HCT116 (cell line): ENCODE measurements around the gene KANK4. TPM values are rescaled to one million over a fixed set of nuclear protein-coding genes. Genes with fewer than 3 reads are reported as not detected.

Experiments
- ATAC-seq: fragments of 200-7000 bp; cut with Tn5 transposase; 2 replicates; pipeline ENCODE4 v1.9.1; 2020; ENCODE audit warnings: mild to moderate bottlenecking, moderate library complexity
- BruUV-seq: library from RNA; stranded (reverse); fragments of 400-500 nt; replicated peaks from 2 replicates; lab custom pipeline; 2021; lab: Mats Ljungman, UMichigan
- CTCF ChIA-PET: fragments of 300-600 bp; sonication (Branson Sonifier 250); formaldehyde crosslinking; loops from one replicate; lab custom pipeline; 2021; ENCODE audit warnings: antibody characterized with exemption; lab: Charles Lee
- POLR2A ChIA-PET: fragments of 300-600, 350-600 bp; sonication (Branson Sonifier 250); formaldehyde crosslinking; loops from one replicate; lab custom pipeline; 2021; ENCODE audit warnings: antibody characterized with exemption; lab: Charles Lee
- RAD21 ChIA-PET, 2 experiments: fragments of 300-600 bp; sonication (Branson Sonifier 250); formaldehyde crosslinking; loops; one replicate each; lab custom pipeline; 2023; ENCODE audit warnings: low total read pairs in 2 of 2; ENCODE audit not compliant: uncharacterized antibody in 2 of 2, unreplicated experiment in 2 of 2, low non-redundant PET in 1 of 2; lab: Charles Lee
- DNase-seq: peaks from one replicate; pipeline ENCODE4 v3.0.0-alpha.2; 2010; ENCODE audit warnings: low read depth, low spot score
- H2AFZ ChIP-seq: fragments of 200-600 bp; shearing (Covaris generic), sonication (generic); 2 replicates; pipeline ENCODE4 v1.6.1; 2017; ENCODE audit warnings: low read depth, mixed run types, mixed read lengths, antibody characterized with exemption, low read length; ENCODE audit not compliant: poor library complexity, severe bottlenecking
- H3K27ac ChIP-seq: 2 replicates; pipeline ENCODE4 v1.5.1; 2012; ENCODE audit warnings: low read depth, low read length
- H3K27me3 ChIP-seq: fragments of 200-600 bp; sonication (generic); 2 replicates; pipeline ENCODE4 v1.6.1; 2016; ENCODE audit warnings: mixed run types, low read length, mixed read lengths; ENCODE audit not compliant: insufficient read depth
- H3K36me3 ChIP-seq, 2 experiments: fragments of 200-500 bp in 1 of 2; fragments of 200-600 bp in 1 of 2; sonication (Bioruptor generic) in 1 of 2; sonication (generic) in 1 of 2; 2 replicates each; pipeline versions ENCODE4 v1.5.1 to v1.6.1; 2014 to 2016; ENCODE audit warnings: low read length in 2 of 2, inconsistent platforms in 1 of 2, mixed read lengths in 1 of 2, mixed run types in 1 of 2; ENCODE audit not compliant: insufficient read depth in 2 of 2, control insufficient read depth in 1 of 2
- H3K4me1 ChIP-seq, 2 experiments: fragments of 200-600 bp in 1 of 2; sonication (generic) in 1 of 2; 2 replicates each; pipeline versions ENCODE4 v1.5.1 to v1.6.1; 2012 to 2017; ENCODE audit warnings: low read length in 2 of 2, inconsistent platforms in 1 of 2, mild to moderate bottlenecking in 1 of 2, mixed read lengths in 1 of 2, mixed run types in 1 of 2, moderate library complexity in 1 of 2; ENCODE audit not compliant: insufficient read depth in 2 of 2, control insufficient read depth in 1 of 2
- H3K4me2 ChIP-seq: fragments of 200-600 bp; sonication (generic); 2 replicates; pipeline ENCODE4 v1.6.1; 2017; ENCODE audit warnings: mixed run types, low read length, mixed read lengths
- H3K4me3 ChIP-seq, 2 experiments: fragments of 200-600 bp in 1 of 2; sonication (generic) in 1 of 2; replicated peaks in 1 of 2; 2 replicates each; pipeline ENCODE4 v1.5.1; 2011 to 2016; ENCODE audit warnings: low read length in 2 of 2, control low read depth in 1 of 2, low read depth in 1 of 2, mild to moderate bottlenecking in 1 of 2, mixed read lengths in 1 of 2, mixed run types in 1 of 2
- H3K79me2 ChIP-seq: fragments of 200-600 bp; sonication (generic); 2 replicates; pipeline ENCODE4 v1.6.1; 2017; ENCODE audit warnings: mild to moderate bottlenecking, mixed run types, low read length, moderate library complexity, mixed read lengths; ENCODE audit not compliant: insufficient read depth
- H3K9ac ChIP-seq: fragments of 200-600 bp; sonication (generic); 2 replicates; pipeline ENCODE4 v1.6.1; 2016; ENCODE audit warnings: low read length, mixed read lengths
- H3K9me2 ChIP-seq: fragments of 200-600 bp; sonication (generic), shearing (Covaris generic); 2 replicates; pipeline ENCODE4 v1.6.1; 2017; ENCODE audit warnings: mixed run types, mild to moderate bottlenecking, moderate library complexity; ENCODE audit not compliant: insufficient read depth
- H3K9me3 ChIP-seq, 2 experiments: fragments of 200-500 bp in 1 of 2; fragments of 200-600 bp in 1 of 2; sonication (Bioruptor generic) in 1 of 2; sonication (generic) in 1 of 2; 2 replicates each; pipeline ENCODE4 v1.6.1; 2014 to 2017; ENCODE audit warnings: low read length in 2 of 2, mixed read lengths in 2 of 2, inconsistent platforms in 1 of 2, low read depth in 1 of 2, mild to moderate bottlenecking in 1 of 2, mixed run types in 1 of 2, moderate library complexity in 1 of 2; ENCODE audit not compliant: control insufficient read depth in 1 of 2, insufficient read depth in 1 of 2
- H4K20me1 ChIP-seq: fragments of 200-600 bp; sonication (generic), shearing (Covaris generic); 2 replicates; pipeline ENCODE4 v1.6.1; 2017; ENCODE audit warnings: mixed run types, mild to moderate bottlenecking, moderate library complexity; ENCODE audit not compliant: insufficient read depth
- EGR1 ChIP-seq: IDR thresholded peaks from 2 replicates; pipeline ENCODE4 v1.6.1; 2012; ENCODE audit warnings: low read depth
- ELF1 ChIP-seq: IDR thresholded peaks from 2 replicates; pipeline ENCODE4 v1.6.1; 2012; ENCODE audit warnings: low read depth, borderline replicate concordance
- EZH2 ChIP-seq: fragments of 200-600 bp; sonication (generic); IDR thresholded peaks from 2 replicates; pipeline ENCODE4 v1.6.1; 2017; ENCODE audit warnings: antibody characterized with exemption, mixed run types
- EZH2phosphoT487 ChIP-seq: fragments of 200-600 bp; IDR thresholded peaks from 2 replicates; pipeline ENCODE4 v1.6.1; 2018; ENCODE audit warnings: antibody characterized with exemption, borderline replicate concordance
- FOSL1 ChIP-seq: IDR thresholded peaks from 2 replicates; pipeline ENCODE4 v1.6.1; 2012; ENCODE audit warnings: low read depth
- JUND ChIP-seq: IDR thresholded peaks from 2 replicates; pipeline ENCODE4 v1.6.1; 2012
- POLR2A ChIP-seq: IDR thresholded peaks from 2 replicates; pipeline ENCODE4 v1.7.0; 2011; ENCODE audit warnings: borderline replicate concordance; ENCODE audit not compliant: insufficient read depth, insufficient read length; ENCODE audit errors: extremely low read depth
- POLR2AphosphoS5 ChIP-seq: IDR thresholded peaks from 2 replicates; pipeline ENCODE4 v1.6.1; 2011; ENCODE audit warnings: mild to moderate bottlenecking, low read depth, low read length, moderate library complexity
- SIN3A ChIP-seq: IDR thresholded peaks from 2 replicates; pipeline ENCODE4 v1.6.1; 2012; ENCODE audit warnings: low read depth
- SP1 ChIP-seq: IDR thresholded peaks from 2 replicates; pipeline ENCODE4 v1.6.1; 2012; ENCODE audit warnings: low read depth
- SRF ChIP-seq: IDR thresholded peaks from 2 replicates; pipeline ENCODE4 v1.6.1; 2012; ENCODE audit warnings: low read depth
- TCF7L2 ChIP-seq: IDR thresholded peaks from 2 replicates; pipeline ENCODE4 v1.7.0; 2011; ENCODE audit warnings: borderline replicate concordance, inconsistent platforms; ENCODE audit not compliant: insufficient read depth, insufficient read length; ENCODE audit errors: extremely low read depth
- YY1 ChIP-seq: IDR thresholded peaks from 2 replicates; pipeline ENCODE4 v1.6.1; 2011; ENCODE audit warnings: low read length, low read depth, moderate library complexity, mild to moderate bottlenecking; ENCODE audit not compliant: insufficient replicate concordance; ENCODE audit errors: extremely low read depth
- ZFX ChIP-seq: fragments of 450-650 bp; IDR thresholded peaks from 2 replicates; pipeline ENCODE4 v1.6.1; 2017
- ZNF274 ChIP-seq: fragments of 200-500 bp; sonication (Bioruptor generic); IDR thresholded peaks from 2 replicates; pipeline ENCODE4 v1.6.1; 2014; ENCODE audit warnings: mild to moderate bottlenecking, low read depth, low read length, inconsistent platforms
- intact Hi-C: fragments of 100-400 bp; cut with micrococcal nuclease; formaldehyde crosslinking; loops from 2 replicates; pipeline ENCODE4 v1.10.0; 2022
- total RNA-seq: library from RNA; stranded (reverse); gene quantifications from one replicate; pipeline ENCODE4 v1.2.1, GENCODE V29; 2021; ENCODE audit not compliant: unreplicated experiment
- TF ChIP-seq, protein P1 (sequence below): IDR thresholded peaks from 2 replicates; pipeline ENCODE4 v1.6.1; 2012
- TF ChIP-seq, protein P2 (sequence below): IDR thresholded peaks from 2 replicates; pipeline ENCODE4 v1.6.1; 2012
- TF ChIP-seq, protein P3 (sequence below), 3 experiments: fragments of 200-600 bp in 1 of 3; sonication (generic) in 1 of 3; IDR thresholded peaks in 2 of 3; conservative IDR thresholded peaks in 1 of 3; 2 replicates each; pipeline ENCODE4 v1.5.1; 2012 to 2017; ENCODE audit warnings: low read depth in 2 of 3, low read length in 2 of 3, antibody characterized with exemption in 1 of 3, borderline replicate concordance in 1 of 3, control low read depth in 1 of 3, mild to moderate bottlenecking in 1 of 3, mixed read lengths in 1 of 3, mixed run types in 1 of 3, moderate library complexity in 1 of 3; ENCODE audit not compliant: insufficient read depth in 1 of 3
- TF ChIP-seq, protein P4 (sequence below): IDR thresholded peaks from 2 replicates; pipeline ENCODE4 v1.6.1; 2012; ENCODE audit warnings: low read depth

KANK4 gene
- total RNA-seq, 1 experiment from 2014 or later, result not detected

DNA sequence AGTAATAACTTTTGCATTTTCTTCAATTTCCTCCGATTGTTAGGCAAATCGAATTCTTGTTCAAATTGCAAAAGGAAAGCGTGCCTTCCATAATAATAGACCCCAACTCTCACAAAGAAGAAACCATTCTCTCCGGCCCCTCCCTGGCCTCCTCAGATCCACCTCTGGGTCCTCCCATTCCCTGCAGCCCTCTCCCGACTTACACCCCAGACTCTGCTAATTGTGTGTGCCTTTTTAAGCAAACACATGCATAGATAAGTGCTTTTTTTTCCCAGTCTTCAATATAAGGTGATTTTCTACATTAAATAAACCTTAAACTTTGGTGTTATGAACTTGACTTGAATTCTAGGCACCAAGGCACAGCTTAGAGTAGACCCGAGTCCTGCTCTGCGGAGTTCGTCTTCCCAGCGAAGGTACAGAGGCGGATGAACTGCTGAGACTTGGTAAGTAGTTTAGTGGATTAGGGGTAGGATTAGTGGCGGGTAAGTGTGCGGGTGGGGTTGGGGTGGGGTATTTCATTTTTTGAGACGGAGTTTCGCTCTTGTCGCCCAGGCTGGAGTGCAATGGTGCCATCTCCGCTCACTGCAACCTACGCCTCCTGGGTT lies 123.0 kb downstream of the KANK4 start:
- RAD21 ChIA-PET, result no interaction called here
- Histone ChIP-seq H3K36me3 (no peaks in the 10 kb centered on the region), H3K27me3 (no peaks in the 10 kb centered on the region), H3K9ac (no peak overlapping the region), H3K4me3 (no peak overlapping the region), H3K9me2 (no peaks in the 10 kb centered on the region), H2AFZ (no peak overlapping the region), H3K9me3 (no peaks in the 10 kb centered on the region), H3K4me2 (no peak overlapping the region), H3K4me1 (no peaks in the 10 kb centered on the region), H4K20me1 (no peaks in the 10 kb centered on the region), H3K79me2 (no peaks in the 10 kb centered on the region), H3K27ac (no peak overlapping the region)
- DNase-seq (no peak), ATAC-seq (no peak)
- CTCF ChIA-PET, result interaction anchor here (0.6 kb wide), 1 partner anchor 550 kb away, joined by 3 read pairs; no protein-coding TSS in a partner anchor
- TF ChIP-seq ZFX (no peak), YY1 (no peak), ZNF274 (no peak), EZH2phosphoT487 (no peak), TCF7L2 (no peak), EGR1 (no peak), EZH2 (no peak), ELF1 (no peak), FOSL1 (no peak), SIN3A (no peak), SP1 (no peak), JUND (no peak), POLR2AphosphoS5 (no peak), SRF (no peak), POLR2A (no peak)
- TF ChIP-seq, protein P1, sequence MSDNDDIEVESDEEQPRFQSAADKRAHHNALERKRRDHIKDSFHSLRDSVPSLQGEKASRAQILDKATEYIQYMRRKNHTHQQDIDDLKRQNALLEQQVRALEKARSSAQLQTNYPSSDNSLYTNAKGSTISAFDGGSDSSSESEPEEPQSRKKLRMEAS, result no peak
- TF ChIP-seq, protein P2, sequence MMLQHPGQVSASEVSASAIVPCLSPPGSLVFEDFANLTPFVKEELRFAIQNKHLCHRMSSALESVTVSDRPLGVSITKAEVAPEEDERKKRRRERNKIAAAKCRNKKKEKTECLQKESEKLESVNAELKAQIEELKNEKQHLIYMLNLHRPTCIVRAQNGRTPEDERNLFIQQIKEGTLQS, result no peak
- TF ChIP-seq, protein P3, sequence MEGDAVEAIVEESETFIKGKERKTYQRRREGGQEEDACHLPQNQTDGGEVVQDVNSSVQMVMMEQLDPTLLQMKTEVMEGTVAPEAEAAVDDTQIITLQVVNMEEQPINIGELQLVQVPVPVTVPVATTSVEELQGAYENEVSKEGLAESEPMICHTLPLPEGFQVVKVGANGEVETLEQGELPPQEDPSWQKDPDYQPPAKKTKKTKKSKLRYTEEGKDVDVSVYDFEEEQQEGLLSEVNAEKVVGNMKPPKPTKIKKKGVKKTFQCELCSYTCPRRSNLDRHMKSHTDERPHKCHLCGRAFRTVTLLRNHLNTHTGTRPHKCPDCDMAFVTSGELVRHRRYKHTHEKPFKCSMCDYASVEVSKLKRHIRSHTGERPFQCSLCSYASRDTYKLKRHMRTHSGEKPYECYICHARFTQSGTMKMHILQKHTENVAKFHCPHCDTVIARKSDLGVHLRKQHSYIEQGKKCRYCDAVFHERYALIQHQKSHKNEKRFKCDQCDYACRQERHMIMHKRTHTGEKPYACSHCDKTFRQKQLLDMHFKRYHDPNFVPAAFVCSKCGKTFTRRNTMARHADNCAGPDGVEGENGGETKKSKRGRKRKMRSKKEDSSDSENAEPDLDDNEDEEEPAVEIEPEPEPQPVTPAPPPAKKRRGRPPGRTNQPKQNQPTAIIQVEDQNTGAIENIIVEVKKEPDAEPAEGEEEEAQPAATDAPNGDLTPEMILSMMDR (IDR thresholded peaks at IDR 0.05 in 2 of 3, conservative IDR thresholded peaks at IDR 0.05 in 1 of 3; ENCODE audit: borderline replicate concordance in 1 of 3, insufficient read depth in 1 of 3, low read depth in 2 of 3, low read length in 2 of 3), result no peak
- TF ChIP-seq, protein P4, sequence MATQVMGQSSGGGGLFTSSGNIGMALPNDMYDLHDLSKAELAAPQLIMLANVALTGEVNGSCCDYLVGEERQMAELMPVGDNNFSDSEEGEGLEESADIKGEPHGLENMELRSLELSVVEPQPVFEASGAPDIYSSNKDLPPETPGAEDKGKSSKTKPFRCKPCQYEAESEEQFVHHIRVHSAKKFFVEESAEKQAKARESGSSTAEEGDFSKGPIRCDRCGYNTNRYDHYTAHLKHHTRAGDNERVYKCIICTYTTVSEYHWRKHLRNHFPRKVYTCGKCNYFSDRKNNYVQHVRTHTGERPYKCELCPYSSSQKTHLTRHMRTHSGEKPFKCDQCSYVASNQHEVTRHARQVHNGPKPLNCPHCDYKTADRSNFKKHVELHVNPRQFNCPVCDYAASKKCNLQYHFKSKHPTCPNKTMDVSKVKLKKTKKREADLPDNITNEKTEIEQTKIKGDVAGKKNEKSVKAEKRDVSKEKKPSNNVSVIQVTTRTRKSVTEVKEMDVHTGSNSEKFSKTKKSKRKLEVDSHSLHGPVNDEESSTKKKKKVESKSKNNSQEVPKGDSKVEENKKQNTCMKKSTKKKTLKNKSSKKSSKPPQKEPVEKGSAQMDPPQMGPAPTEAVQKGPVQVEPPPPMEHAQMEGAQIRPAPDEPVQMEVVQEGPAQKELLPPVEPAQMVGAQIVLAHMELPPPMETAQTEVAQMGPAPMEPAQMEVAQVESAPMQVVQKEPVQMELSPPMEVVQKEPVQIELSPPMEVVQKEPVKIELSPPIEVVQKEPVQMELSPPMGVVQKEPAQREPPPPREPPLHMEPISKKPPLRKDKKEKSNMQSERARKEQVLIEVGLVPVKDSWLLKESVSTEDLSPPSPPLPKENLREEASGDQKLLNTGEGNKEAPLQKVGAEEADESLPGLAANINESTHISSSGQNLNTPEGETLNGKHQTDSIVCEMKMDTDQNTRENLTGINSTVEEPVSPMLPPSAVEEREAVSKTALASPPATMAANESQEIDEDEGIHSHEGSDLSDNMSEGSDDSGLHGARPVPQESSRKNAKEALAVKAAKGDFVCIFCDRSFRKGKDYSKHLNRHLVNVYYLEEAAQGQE, result no peak
- no TSS peak for BruUV-seq
- intact Hi-C loops, result no loop called here
- POLR2A ChIA-PET, result no interaction called here
